Airway epithelial cell (primary cell): ENCODE results near the gene S100A1. TPM values are rescaled to one million over a fixed set of nuclear protein-coding genes. Genes with fewer than 3 reads are reported as not detected.

Experiments used
- total RNA-seq: library from RNA; depleted of rRNA; stranded (reverse); fragments of >200 nt; gene quantifications from 2 replicates; pipeline ENCODE4 v1.2.3, GENCODE V29; 2015

The S100A1 gene
- total RNA-seq = not detected in 2 replicates

DNA sequence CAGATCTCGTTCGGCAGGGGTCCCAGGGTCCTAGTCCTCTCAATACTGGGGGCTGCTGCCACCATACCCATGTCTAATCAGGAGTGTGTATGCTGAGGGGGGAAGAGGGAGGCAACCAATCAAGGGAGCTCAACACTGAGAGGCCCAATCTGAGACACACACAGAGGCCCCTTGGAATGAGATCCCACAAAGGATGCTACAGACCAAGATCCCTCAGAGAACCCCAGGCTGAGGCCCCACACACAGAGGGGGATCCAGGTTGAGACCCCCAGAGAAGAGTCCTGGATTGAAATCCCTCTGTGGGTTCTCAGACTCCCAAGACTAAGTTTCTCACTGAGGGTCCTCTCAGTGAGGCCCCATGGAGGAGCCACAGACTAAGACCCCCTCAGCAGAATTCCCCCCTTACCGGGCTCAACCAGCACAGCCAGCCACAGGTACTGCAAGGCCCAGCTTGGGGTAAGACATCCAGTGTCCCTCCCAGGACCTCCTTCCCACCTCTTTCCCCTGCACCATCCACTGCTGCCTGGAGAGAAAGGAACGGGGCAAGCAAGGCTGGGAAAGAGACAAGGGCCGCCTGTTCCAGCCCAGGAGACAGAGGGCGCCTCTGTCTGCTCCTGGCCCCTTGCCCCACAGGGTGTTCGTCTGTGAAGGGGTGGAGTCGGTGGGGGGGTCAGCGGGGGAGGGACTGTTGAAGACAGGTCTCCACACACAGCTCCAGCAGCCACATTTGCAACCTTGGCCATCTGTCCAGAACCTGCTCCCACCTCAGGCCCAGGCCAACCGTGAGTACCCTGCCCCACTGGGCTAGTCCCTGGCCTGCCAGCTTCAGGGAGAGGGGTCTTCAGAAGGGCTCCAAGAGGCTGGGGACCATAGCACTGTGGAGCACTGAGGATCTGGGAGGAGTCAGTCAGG lies at the start of gene S100A1:
Gene S100A1, plus strand, starts transcription at position 720 of the 912 bp plus-strand sequence. CDS start 2,088 bp downstream, outside the sequence.

DNA sequence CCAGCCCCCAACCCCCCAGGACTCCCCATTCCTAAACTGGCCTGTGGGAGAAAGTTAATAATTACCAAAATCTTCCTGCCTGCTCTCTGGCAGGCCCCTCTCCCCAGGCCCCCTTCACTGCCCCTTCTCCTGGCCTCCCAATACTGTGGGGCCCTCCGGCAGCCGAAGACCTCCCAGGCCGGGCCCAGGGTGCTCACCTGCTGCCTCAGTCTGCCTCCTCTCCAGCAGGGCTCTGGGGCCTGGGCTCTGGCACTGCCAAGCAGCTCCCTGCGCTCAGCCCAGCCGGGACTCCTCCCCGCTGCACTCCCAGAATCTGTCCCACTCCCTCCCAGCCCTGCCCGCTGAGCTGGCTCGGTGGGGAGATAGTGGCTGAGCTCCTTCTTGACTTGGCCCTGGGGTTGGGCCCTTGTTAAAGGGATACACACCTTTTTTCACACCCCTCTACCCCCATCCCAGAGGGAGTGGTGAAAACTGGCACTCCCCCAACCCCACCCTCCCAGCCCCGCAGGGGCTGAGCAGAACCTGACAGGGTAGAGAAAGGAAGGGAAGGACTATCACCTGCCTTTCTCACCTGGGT lies 15.4 kb upstream of the S100A1 start, which contains the start of gene S100A16:
Gene S100A16, minus strand, starts transcription at position 383 of the 577 bp plus-strand sequence. CDS start 4,986 bp downstream, outside the sequence.

DNA sequence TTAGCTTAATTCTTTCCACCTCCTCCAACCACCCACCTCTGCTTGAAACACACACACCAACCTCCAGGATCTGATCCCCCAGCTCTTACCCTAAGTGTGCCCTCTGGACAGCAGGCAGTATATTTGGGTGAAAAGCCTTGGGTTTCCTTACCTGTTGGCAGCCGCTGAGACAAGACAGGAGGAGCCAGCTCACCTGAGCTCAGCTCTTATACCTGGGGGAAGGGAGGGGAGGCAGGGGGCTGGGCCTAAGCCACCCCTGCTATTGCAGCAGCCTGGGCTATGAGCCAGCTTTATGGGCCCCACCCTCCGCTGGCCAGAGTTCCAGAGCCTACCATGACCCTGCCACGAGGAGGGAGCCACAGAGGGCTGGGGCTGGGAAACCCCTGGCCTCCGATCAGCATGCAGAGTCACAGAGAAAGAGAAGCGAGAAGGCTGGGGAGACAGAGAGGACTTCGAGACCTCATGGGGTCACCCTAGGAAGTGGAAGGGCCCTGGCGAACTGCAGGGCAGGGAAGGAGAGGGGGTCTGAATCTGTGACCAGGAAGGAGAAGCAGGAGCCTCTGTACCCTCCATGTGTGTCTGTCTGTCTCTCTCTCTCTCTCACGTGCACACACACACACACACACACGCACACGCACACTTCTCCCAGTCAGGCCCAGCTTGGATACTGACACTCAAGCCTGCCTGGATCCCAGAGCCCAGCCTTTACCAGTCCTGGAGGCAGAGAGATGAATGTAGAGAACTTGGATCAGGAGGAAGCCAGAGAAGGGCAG lies 11.9 kb upstream of the S100A1 start, which contains the start of gene S100A14:
Gene S100A14, minus strand, starts transcription at position 182 of the 773 bp plus-strand sequence. CDS start 467 bp downstream, outside the sequence.

DNA sequence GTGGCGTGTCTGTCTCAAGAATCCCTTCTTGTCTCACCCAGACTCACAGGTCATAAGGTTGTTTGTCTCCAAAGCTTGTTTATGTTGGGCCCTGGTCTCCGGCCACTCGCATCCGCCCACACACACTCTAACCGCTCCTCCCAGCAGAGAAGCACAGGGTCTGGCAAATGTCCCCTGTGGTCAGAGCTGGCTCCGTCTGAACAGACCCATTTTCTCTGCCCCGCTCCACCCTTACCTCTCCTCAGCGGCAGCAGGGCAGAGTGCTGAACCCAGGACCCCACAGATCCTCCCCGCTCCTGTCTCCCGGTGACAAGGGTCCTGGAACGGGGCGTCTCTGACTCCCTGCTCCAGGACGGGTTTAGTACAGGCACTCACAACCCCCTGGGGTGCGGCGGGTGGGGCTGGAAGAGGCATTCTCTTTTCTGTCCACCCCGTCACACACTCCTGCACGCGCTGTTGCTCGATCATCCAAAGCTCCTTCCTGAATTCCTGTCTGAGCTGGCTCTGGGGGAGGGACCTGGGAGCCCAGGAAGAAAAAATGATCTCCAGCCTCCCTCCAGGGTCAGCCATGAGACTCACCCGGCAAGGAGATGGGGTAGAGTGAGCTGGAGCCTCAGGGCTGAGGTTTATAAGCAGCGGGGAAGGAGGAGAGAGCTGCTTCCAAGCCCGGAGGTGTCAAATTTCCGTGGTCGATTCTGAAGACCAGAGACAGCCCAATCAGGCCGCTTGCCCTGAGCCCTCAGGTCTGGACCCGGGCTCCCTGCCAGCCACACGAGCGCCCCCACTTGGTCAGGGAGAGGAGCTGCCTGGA lies 1.1 kb upstream of the S100A1 start, which contains the start of gene S100A13:
Gene S100A13, minus strand, starts transcription at position 602 of the 811 bp plus-strand sequence. CDS start 1,033 bp downstream, outside the sequence.

DNA sequence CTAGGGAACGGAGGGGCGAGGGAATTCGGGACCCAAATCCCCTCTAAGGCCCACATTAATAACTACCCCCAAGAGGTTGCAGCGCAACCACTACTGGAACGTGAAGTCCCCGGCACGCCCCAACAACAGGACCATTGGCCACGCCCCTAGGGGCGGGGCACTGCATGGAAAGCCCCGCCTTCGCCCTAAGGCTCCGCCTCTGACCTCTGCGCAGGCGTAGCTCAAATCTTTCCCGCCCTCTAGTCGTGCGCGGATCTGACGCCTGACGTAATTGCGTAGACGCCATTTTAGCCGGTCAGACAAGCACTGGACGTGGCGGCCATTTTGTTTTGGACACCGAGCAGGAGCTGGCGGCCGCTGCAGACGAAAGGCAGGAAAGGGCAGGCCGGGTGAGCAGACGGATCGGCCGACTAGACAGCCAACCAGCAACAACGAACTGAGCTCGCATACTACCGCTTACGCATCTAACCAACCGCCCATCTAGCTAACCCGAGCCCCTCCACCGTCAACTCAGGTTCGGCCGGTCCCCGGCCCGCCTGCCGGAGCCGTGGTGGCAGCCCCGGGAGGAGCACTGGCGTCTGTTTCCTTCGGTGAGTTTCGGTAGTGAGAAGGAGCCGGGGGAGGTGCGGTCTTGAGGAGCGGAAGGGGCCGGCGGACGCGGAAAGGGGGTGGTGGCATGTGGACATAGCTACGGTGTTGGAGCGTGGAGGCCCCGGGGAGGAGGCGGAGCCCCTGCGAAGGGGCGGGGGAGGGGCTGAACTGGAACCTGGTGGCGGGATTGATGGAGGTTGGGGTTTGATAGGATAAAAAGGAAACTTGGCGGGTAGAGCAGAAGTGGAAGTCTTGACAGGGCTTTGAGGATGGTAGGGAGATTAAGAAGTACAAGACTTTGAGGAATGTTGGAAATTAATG lies 5.8 kb downstream of the S100A1 start, which contains the start of gene CHTOP:
Gene CHTOP, plus strand, starts transcription at position 313 of the 912 bp plus-strand sequence. CDS start 2,523 bp downstream, outside the sequence.

DNA sequence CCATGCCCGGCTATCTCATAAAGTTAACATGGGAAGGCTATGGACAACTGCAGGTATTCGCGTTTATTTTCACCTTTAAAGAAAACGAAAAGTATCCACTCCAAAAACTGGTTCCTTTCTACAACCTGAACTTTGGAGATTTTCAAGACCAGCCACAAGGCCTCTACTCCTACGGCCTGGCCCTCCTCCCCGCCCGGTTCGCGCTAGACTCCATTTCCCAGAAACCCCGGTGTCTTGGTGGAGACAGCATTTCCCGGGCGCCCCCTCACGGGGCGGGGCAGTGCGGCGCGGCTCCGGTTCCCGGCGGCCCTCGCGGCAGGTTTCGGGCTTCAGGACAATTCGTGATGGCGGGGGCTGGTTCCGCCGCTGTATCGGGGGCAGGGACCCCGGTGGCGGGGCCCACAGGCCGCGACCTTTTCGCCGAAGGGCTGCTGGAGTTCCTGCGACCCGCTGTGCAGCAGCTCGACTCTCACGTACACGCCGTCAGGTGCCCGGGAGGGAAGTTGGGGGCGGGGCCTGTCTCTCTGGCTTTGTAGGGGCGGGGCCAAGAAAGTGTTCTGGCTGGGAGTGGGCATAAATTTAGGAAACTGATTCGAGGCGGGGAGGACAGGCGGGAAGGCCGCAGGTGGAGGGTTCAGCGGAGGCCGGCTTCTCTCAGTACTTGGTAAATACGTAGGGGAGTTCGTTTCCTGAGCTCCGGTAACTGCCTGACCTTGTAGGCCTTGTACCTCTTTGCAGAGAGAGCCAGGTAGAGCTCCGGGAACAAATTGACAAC lies 30.4 kb downstream of the S100A1 start, which contains the start of gene SNAPIN:
Gene SNAPIN, plus strand, starts transcription at position 304 of the 775 bp plus-strand sequence. Its CDS starts 41 bp downstream, at position 345.

DNA sequence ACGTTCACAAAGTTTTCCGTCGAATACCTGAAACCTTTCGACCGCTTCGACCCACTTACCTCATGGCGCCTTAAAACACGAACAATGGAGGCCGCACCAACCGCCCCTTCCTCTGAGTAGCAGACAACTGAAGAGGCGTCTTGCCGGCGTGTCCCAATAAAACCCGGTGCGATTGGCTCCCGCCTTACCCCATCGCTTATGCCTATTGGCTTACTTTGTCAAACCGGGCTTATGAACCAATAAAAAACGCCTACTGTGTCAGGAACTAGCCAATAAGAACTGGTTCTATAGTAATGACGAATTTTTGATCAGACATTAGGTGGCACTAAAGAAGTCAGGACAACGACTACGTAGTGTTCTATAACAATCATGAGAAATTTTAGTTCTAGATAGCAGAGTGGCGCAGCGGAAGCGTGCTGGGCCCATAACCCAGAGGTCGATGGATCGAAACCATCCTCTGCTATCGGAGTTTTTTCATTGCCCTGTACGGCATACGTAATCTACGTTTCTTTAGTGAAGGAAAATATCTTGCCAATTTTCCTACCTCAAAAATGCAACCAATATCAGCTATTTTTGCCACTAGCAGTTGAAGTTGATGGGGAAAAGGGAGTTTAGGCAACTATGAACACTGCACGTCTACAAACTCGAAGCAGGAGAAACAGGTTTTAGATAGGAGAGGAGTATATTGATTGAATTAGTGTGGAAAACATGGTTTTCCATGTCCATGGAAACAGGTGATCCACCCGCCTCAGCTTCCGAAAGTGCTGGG lies 42.8 kb downstream of the S100A1 start, which contains the start of gene ILF2:
Gene ILF2, minus strand, starts transcription at position 135 of the 769 bp plus-strand sequence. Its CDS starts 71 bp downstream, at position 64.

DNA sequence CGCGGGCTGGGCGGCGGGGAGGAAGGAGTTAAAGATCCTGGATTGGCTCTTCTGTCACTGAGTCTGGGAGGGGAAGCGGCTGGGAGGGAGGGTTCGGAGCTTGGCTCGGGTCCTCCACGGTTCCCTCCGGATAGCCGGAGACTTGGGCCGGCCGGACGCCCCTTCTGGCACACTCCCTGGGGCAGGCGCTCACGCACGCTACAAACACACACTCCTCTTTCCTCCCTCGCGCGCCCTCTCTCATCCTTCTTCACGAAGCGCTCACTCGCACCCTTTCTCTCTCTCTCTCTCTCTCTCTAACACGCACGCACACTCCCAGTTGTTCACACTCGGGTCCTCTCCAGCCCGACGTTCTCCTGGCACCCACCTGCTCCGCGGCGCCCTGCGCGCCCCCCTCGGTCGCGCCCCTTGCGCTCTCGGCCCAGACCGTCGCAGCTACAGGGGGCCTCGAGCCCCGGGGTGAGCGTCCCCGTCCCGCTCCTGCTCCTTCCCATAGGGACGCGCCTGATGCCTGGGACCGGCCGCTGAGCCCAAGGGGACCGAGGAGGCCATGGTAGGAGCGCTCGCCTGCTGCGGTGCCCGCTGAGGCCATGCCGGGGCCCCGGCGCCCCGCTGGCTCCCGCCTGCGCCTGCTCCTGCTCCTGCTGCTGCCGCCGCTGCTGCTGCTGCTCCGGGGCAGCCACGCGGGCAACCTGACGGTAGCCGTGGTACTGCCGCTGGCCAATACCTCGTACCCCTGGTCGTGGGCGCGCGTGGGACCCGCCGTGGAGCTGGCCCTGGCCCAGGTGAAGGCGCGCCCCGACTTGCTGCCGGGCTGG lies 50.5 kb downstream of the S100A1 start, which contains the start of gene NPR1:
Gene NPR1, plus strand, starts transcription at position 170 of the 818 bp plus-strand sequence. Its CDS starts 421 bp downstream, at position 591.

Other genes with a start within 250 kb of the S100A1 start
- 1,254 and 1,417 TPM in 2 replicates for gene S100A8, start 237.4 kb upstream of the S100A1 start, total RNA-seq
- gene S100A7A, start 211.9 kb upstream of the S100A1 start, total RNA-seq = not detected in 2 replicates
- 0.42 and 3.5 TPM in 2 replicates for gene S100A7, start 167.8 kb upstream of the S100A1 start, total RNA-seq
- 2,657 and 2,815 TPM in 2 replicates for gene S100A6, start 92.4 kb upstream of the S100A1 start, total RNA-seq
- 0.49 TPM in 1 of 2 replicates, not detected in the other for gene S100A5, start 87.5 kb upstream of the S100A1 start, total RNA-seq
- gene S100A4, start 82.6 kb upstream of the S100A1 start, total RNA-seq = 45.3 and 57.0 TPM in 2 replicates
- gene S100A3, start 79.2 kb upstream of the S100A1 start, total RNA-seq = 4.6 and 9.0 TPM in 2 replicates
- gene S100A2, start 62.6 kb upstream of the S100A1 start, total RNA-seq = 5,324 and 7,203 TPM in 2 replicates
- 1,881 and 1,940 TPM in 2 replicates for gene S100A16, start 15.3 kb upstream of the S100A1 start, total RNA-seq
- gene S100A14, start 12.1 kb upstream of the S100A1 start, total RNA-seq = 1,909 and 2,185 TPM in 2 replicates
- 124 and 160 TPM in 2 replicates for gene S100A13, start 929 bp upstream of the S100A1 start, total RNA-seq
- gene CHTOP, start 5.6 kb downstream of the S100A1 start, total RNA-seq = 43.7 and 46.6 TPM in 2 replicates
- 56.8 and 62.6 TPM in 2 replicates for gene SNAPIN, start 30.3 kb downstream of the S100A1 start, total RNA-seq
- 208 and 209 TPM in 2 replicates for gene ILF2, start 42.6 kb downstream of the S100A1 start, total RNA-seq
- gene NPR1, start 50.3 kb downstream of the S100A1 start, total RNA-seq = not detected in 2 replicates
- 22.5 and 25.0 TPM in 2 replicates for gene INTS3, start 99.6 kb downstream of the S100A1 start, total RNA-seq
- gene SLC27A3, start 147.0 kb downstream of the S100A1 start, total RNA-seq = 11.3 and 19.6 TPM in 2 replicates